ENCODE data around the gene FYN.

Gene FYN

DNA sequence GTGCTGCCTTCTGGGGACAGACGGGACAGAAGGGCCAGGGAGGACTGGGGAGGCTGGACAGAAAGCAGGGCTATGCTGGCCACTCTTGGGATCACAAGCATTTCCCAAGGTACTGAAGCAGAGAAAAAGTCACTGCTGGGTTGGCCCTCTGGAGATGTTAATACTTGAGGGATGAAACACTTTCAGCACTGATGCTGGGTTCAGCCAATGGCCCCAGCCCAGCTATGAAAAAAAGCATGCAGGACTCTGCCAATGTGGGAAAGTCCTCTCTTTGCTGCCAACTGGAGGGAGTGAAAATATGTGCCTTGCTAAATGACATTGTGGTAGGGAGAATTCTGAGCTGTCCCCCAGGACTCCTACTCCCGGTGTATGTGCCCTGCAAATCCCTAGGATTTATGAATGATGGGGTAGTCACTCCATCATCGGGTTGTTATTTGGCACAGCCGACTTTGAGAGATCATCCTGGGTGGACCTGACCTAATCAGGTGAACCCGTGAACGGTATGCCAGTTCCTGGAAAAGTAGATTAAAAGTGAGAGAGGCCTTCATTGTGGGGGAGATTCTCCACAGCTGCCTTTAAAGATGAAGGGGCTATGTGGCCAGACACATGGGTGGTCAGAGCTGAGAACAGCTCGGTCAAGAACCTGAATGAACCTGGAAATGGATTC lies 147.7 kb downstream of the FYN start:
- DNase-seq (ENCODE audit: low read depth), result no peak

GRCh38 chr6:111724505-111724904 lies 148.7 kb downstream of the FYN start:
- DNase-seq (ENCODE audit: low read depth), result no peak

- no peak for DNase-seq (ENCODE audit: low read depth)
Measured at GRCh38 chr6:111724039-111724438, 149.2 kb downstream of the FYN start.

- DNase-seq (ENCODE audit: low read depth), result no peak
Measured at GRCh38 chr6:111723412-111723970, 149.8 kb downstream of the FYN start.

DNA sequence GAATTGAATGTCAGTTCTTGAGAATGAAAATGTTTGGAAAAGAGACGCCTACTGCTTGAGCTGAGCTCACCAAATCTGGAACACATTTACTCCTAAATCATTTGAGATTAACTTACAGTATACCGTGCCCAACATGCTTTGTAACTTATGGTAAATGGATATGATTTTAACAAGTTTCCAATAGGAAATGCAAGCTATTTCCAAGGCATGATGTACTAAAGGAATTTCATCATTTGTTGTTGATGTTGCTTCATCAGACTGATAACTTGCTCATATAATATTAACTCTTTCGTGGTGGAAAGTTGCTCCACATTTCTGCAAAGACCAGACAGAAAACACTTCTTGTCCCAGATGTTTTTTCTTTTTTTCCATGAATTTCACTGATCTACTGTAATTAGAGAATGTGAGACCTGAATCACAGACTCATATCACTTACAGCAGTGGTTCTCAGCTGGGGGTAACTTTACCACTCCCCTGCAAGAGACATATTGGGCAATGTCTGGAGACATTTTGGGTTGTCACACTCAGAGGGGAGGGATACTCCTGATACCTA lies 151.0 kb downstream of the FYN start:
- DNase-seq (ENCODE audit: low read depth), result no peak

GRCh38 chr6:111721753-111722154 lies 151.5 kb downstream of the FYN start:
- no peak for DNase-seq (ENCODE audit: low read depth)

DNA sequence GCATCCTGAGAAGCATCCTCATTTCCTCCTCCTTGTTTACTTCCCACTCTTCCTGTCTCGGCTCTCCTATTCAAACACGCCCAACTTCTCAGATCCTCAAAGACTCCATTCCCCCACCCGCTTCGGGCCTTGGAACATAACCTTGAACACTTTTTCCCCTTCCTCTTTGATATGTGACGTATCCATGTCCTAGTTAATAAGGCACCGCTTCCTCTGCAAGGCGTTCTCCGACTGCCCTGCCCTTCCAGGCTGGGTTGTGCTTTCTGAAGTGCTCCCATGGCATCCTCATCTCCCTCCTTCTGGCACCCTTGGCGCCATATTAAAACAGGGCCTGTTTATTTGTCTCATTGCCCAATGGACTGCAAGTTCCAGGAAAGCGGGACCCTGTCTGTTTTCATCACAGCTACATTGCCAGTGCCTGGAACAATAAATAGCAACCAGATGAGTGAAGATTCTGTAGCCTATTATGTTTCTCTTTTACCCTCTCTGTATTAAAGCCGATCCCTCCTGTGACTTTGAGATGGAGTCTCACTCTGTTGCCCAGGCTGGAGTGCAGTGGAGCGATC lies 152.2 kb downstream of the FYN start:
- DNase-seq (ENCODE audit: low read depth), result no peak

GRCh38 chr6:111718990-111719389 lies 154.3 kb downstream of the FYN start:
- no peak for DNase-seq (ENCODE audit: low read depth)

- no peak for DNase-seq (ENCODE audit: low read depth)
Measured at GRCh38 chr6:111718326-111718725, 154.9 kb downstream of the FYN start.

DNA sequence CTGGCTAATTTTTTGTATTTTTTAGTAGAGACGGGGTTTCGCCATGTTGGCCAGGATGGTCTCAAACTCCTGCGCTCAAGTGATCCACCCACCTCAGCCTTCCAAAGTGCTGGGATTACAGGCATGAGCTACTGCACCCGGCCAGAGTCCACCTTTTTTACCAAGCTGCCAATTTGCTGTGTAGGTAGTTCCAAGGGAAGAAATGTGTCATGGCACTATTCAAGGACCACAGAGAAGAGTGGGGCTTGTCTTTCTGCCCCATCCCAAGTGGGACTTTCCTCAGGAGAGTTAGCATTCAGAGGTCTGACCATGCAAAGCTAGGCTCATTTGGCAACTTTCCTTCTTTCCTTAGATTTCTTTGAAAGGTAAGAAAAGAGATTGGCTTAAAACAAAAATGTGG lies 155.6 kb downstream of the FYN start:
- DNase-seq (ENCODE audit: low read depth), result no peak

DNA sequence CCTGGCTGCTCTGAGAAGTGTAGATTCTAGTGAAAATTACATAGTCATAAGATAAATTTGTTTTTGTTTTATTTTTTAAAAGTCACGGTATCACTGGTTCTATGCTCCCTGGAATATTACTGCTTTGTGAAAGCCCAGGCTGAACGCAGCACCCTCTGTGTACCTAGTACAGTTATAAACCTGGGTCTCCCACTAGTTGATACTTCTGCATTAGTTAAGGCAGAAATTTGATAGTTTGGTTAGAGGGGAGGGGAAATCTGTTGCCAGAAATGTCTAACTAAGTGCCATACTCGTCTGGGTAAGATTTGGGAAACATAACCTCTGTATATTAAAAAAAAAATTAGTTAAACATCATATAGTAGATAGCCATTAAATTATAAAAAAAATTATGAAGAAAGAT lies 156.9 kb downstream of the FYN start:
- no peak for DNase-seq (ENCODE audit: low read depth)

DNA sequence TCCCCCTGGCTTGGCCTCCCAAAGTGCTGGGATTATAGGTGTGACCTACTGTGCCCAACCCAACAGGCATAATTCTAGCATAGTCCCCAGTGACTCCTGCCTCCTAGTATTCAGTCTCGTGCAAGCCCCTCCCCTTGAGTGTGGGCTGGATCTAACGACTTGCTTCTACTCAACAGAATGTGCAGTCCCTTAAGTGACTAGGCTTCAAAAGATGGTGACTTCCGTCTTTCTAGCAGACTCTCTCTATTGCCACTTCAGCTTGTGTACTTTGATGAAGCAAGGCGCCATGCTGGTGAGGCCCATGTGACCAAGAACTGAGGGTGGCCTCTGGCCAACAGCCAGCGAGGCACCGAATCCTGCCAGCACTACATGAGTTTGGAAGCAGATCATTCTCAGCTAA lies 157.9 kb downstream of the FYN start:
- no peak for DNase-seq (ENCODE audit: low read depth)

DNA sequence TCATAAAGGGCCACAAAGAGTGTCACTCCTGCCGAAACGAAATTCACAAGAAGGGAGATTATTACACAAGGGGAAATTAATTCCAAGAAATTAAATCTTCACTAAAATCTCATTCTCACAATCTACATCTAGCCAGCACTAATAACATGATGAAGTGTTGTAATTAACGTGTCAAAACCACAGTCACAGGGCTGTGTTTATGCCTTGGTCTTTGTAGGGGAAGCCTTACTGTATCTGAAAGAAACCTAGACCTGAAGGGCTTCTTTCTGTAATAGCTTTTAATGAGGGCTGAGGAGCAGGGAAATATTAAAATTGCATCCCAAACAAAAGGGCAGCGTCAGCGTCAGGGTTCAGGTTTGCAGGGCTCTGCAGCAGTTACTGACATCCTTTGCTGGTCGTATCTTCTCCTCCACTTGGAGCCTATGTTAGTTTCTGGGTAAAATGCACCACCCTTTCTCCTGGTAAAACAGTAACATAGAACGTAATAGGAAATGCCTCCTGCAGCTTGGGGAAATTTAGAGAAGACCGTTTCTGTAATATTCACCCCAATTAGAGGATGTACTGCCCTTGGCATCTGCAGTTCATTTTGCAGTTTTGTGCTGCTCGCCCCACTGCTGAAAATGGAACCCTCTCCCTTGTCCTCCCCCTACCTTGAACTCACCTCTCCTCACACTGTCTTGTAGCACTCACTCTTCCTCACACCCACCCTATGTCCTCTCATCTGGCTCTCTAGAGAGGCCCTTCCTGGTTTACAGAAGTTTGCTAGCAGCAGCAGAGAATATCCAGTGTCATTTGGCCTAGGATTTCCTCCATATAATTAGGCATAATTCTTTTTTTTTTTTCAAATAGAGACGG lies 158.6 kb downstream of the FYN start:
- no peak for DNase-seq (ENCODE audit: low read depth)

DNA sequence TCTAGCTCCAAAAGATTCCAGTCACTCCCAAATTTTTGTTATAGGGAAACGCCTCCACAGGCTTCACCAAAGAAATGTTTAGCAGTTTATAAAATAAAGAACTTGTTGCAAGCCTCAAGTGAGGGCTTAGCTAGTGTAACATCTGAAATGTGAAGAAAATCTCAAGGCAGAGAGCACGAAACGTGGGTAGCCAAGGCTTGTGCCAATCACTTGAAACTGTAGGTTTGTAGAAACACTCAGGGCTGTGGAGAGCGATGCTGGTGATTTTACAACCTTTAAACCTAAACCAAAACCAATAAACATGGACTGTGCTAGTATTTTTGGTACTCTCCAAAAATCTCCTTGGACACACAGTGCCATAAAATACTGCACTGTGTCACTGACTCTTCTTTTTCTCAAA lies 159.4 kb downstream of the FYN start:
- no peak for DNase-seq (ENCODE audit: low read depth)

DNA sequence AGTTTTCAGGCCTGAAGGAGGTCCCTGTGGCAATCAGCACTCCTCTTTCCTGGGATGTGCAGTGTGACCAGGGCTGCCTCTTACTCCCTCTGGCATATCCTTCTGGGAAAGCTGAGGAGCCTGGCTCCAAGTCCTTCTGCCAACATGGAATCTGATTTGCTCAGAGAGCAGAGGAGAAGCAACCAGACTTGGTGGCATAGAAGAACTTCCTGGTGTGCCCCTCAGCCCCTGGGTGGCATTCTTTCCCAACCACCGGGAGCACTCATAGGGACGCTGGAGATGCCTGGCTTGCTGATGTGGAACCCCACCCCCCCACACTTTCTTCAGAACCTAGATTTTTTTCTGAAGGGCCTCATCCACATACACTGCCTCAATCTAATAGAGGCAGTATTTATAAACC lies 160.0 kb downstream of the FYN start:
- no peak for DNase-seq (ENCODE audit: low read depth)

- no peak for DNase-seq (ENCODE audit: low read depth)
Measured at GRCh38 chr6:111711984-111712752, 161.1 kb downstream of the FYN start.

DNA sequence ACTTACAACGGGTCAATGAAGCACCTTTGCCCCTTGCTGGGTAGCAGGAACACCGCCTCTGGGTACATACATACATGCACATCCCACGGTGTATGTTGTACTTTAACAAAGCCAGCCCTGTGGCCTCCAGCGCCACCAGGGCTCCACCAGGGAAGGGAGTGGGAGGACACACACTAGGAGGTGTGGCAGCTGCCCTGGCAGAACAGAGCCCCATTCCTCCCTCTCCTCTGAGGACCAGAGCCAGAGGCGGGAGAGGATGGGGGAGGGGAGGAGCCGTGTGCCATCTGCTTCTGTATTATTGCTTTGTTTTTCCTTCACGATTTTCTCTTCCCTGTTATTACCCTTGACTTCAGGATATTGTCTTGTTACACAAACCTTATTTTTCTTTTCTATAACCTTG lies 161.8 kb downstream of the FYN start:
- no peak for DNase-seq (ENCODE audit: low read depth)

- DNase-seq (ENCODE audit: low read depth), result no peak
Measured at GRCh38 chr6:111710911-111711310, 162.3 kb downstream of the FYN start.

DNA sequence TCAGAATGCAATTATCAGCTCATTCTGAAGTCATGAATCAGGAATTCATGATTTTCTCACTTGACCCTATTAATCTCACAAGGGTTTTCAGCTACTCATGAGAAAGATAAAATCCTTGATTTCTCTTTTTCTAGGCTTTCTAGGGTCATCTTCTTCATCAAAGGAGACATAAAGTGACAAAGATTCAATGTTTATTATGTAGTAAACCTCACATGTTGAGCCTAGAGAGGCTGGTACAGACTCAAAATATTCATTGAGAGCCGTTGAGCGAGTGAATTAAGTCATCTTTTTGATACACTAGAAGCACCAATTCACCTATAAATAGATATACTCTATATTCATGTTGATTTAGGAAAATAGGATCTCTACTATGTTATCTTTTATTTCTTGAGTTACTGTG lies 162.8 kb downstream of the FYN start:
- DNase-seq (ENCODE audit: low read depth), result no peak

DNA sequence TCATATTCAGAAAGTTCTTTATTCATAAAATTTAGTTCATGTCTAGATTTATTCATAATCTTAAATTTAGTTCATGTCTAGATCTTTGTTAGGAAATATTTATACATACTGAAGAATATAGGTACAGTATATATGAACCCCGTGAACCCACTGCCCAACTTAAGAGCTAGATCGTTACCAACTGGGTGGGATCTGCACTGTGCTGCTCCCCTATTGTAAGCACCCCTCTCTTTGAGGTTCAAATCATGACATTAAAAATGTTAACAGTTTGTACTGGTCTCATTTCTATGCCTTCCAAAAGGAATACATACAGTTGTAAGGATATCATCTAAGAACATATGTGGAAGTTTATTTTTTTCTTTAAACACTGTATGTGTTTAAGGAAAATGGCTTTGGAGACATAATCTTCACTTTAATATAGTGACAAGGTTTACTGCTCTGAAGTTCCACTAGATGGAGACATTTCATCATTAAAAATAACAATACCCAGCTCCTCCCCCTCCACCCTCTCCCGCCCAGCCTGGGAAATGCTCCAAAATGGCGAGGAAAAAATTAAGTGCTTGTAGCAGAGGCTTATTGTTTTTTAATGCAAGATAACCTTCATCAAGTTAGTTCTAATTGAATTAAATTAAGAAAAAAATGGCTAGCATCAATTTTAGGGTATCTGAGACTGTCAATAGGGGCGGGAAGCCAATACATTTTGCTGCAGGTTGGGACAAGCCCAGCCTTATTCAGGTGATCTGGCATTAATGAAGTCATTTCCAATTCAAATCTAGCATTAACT lies 163.4 kb downstream of the FYN start:
- DNase-seq (ENCODE audit: low read depth), result no peak

GRCh38 chr6:111709201-111709600 lies 164.1 kb downstream of the FYN start:
- DNase-seq (ENCODE audit: low read depth), result no peak

All from stimulated activated CD8-positive, alpha-beta memory T cell treated with anti-CD3 and anti-CD28 coated beads, Interleukin-12 subunit alpha, Interleukin-12 subunit beta, amount 100 ng/mL, for 4 hours (primary cell).